ENCODE measurements around the gene PDE4B.

Gene PDE4B

DNA sequence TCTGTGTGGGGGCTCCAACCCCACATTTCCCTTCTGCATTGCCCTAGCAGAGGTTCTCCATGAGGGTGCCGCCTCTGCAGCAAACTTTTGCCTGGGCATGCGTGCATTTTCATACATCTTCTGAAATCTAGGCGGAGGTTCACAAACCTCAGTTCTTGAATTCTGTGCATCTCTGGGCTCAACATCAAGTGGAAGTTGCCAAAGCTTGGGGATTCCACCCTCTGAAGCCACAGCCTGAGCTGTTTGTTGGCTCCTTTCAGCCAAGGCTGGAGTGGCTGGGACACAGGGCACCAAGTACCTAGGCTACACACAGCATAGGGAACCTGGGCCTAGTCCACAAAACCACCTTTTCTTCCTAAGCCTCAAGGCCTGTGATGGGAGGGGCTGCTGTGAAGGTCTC is 235.3 kb downstream of the PDE4B start:
- no peak overlapping the region for H3K9ac ChIP-seq
- no peak overlapping the region for H3K27ac ChIP-seq
- TF ChIP-seq CTCF (IDR thresholded peaks at IDR 0.05), result no peak
- no peaks in the 10 kb centered on the region for H3K79me2 ChIP-seq
- no peaks in the 10 kb centered on the region for H3K36me3 ChIP-seq (ENCODE audit: control insufficient read depth, insufficient read depth, low read length)
- H3K4me1 ChIP-seq, result no peaks in the 10 kb centered on the region
- no peaks in the 10 kb centered on the region for H3K9me3 ChIP-seq (ENCODE audit: control insufficient read depth, low read length)
- H3K27me3 ChIP-seq (ENCODE audit: control insufficient read depth, insufficient read depth, low read length), result no peaks in the 10 kb centered on the region
- no peak overlapping the region for H3K4me3 ChIP-seq (ENCODE audit: low read depth, low read length)
- no peak overlapping the region for H2AFZ ChIP-seq
- no peak overlapping the region for H3K4me2 ChIP-seq (ENCODE audit: low read length)

DNA sequence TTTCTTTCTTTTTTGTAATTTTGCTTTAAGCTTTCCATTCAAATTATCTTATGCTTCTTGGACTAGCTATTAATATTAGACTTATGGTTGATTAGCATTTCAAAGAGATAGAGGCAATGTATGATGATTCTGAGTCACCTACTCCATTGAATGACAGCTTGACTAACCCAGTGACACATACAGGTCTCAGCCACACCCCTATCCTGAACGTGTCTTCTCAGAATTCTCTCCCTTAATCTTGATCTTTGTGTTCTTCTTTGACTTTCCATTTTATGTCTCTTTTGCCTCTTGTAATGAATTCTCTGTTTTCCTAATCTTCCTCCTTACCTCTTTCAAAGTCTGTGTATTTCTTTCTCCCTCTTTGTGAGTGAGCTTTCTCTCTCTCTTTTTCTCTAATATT is 241.1 kb downstream of the PDE4B start:
- Histone ChIP-seq H3K79me2 (no peaks in the 10 kb centered on the region), H3K4me2 (ENCODE audit: low read length) (no peak overlapping the region), H2AFZ (no peak overlapping the region), H3K27ac (no peak overlapping the region), H3K36me3 (ENCODE audit: control insufficient read depth, insufficient read depth, low read length) (no peaks in the 10 kb centered on the region), H3K9me3 (ENCODE audit: control insufficient read depth, low read length) (no peaks in the 10 kb centered on the region), H3K4me1 (no peaks in the 10 kb centered on the region), H3K4me3 (ENCODE audit: low read depth, low read length) (no peak overlapping the region), H3K9ac (no peak overlapping the region), H3K27me3 (ENCODE audit: control insufficient read depth, insufficient read depth, low read length) (no peaks in the 10 kb centered on the region)
- TF ChIP-seq CTCF (IDR thresholded peaks at IDR 0.05), result no peak

GRCh38 chr1:66035616-66036245 is 243.0 kb downstream of the PDE4B start:
- Histone ChIP-seq H3K4me3 (ENCODE audit: low read depth, low read length) (no peak overlapping the region), H3K9me3 (ENCODE audit: control insufficient read depth, low read length) (no peaks in the 10 kb centered on the region), H3K27ac (no peak overlapping the region), H3K27me3 (ENCODE audit: control insufficient read depth, insufficient read depth, low read length) (no peaks in the 10 kb centered on the region), H2AFZ (no peak overlapping the region), H3K36me3 (ENCODE audit: control insufficient read depth, insufficient read depth, low read length) (no peaks in the 10 kb centered on the region), H3K4me2 (ENCODE audit: low read length) (no peak overlapping the region), H3K79me2 (no peaks in the 10 kb centered on the region), H3K4me1 (no peaks in the 10 kb centered on the region), H3K9ac (no peak overlapping the region)
- TF ChIP-seq CTCF (IDR thresholded peaks at IDR 0.05), result no peak

DNA sequence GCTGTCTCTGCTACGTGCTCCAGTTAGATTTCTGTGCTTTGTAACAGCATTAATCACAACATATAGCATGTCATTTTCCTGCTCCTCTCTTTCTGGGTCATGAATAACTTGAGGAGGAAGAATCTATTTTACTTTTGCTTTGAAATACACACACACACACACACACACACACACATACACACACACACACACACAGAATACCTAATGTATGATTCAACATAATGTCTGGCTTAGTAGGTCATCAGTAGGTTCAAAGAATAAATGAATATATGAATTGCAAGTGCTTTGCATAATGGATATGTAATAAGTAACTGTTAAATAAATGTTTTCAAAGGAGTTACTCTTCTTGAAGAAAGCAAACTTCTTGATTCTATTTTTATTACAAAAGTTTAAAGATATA is 249.0 kb downstream of the PDE4B start:
- no peak overlapping the region for H2AFZ ChIP-seq
- no peaks in the 10 kb centered on the region for H3K27me3 ChIP-seq (ENCODE audit: control insufficient read depth, insufficient read depth, low read length)
- no peak overlapping the region for H3K4me2 ChIP-seq (ENCODE audit: low read length)
- H3K4me3 ChIP-seq (ENCODE audit: low read depth, low read length), result no peak overlapping the region
- H3K9ac ChIP-seq, result no peak overlapping the region
- no peak overlapping the region for H3K27ac ChIP-seq
- H3K4me1 ChIP-seq, result no peaks in the 10 kb centered on the region
- no peak for TF ChIP-seq CTCF (IDR thresholded peaks at IDR 0.05)
- no peaks in the 10 kb centered on the region for H3K36me3 ChIP-seq (ENCODE audit: control insufficient read depth, insufficient read depth, low read length)
- no peaks in the 10 kb centered on the region for H3K79me2 ChIP-seq
- no peaks in the 10 kb centered on the region for H3K9me3 ChIP-seq (ENCODE audit: control insufficient read depth, low read length)

- no peaks in the 10 kb centered on the region for H3K4me1 ChIP-seq
- H3K4me2 ChIP-seq (ENCODE audit: low read length), result no peak overlapping the region
- no peak overlapping the region for H3K4me3 ChIP-seq (ENCODE audit: low read depth, low read length)
- H3K9me3 ChIP-seq (ENCODE audit: control insufficient read depth, low read length), result no peaks in the 10 kb centered on the region
- TF ChIP-seq CTCF (IDR thresholded peaks at IDR 0.05), result no peak
- H3K27me3 ChIP-seq (ENCODE audit: control insufficient read depth, insufficient read depth, low read length), result no peaks in the 10 kb centered on the region
- no peaks in the 10 kb centered on the region for H3K36me3 ChIP-seq (ENCODE audit: control insufficient read depth, insufficient read depth, low read length)
- H3K27ac ChIP-seq, result no peak overlapping the region
- no peak overlapping the region for H3K9ac ChIP-seq
- H2AFZ ChIP-seq, result no peak overlapping the region
- H3K79me2 ChIP-seq, result no peaks in the 10 kb centered on the region
Observed at GRCh38 chr1:66043186-66043585, 250.5 kb downstream of the PDE4B start.

All from parathyroid adenoma (tissue), 2 donors.